Activated T-helper 1 cell treated with anti-CD3 and anti-CD28 coated beads, Interleukin-2, amount 50 U/mL, for 16 hours (primary cell): ENCODE data around the gene TEDC1.

Source experiments
- DNase-seq, 2 donors: peaks; one replicate each; pipeline ENCODE4 v3.0.0-alpha.2; 2020; ENCODE audit warnings: low read depth in 1 of 2, low spot score in 1 of 2

Gene TEDC1

GRCh38 chr14:105484069-105484996, 6.7 kb upstream of the TEDC1 start:
- DNase-seq: no peak

GRCh38 chr14:105484997-105485393, 6.1 kb upstream of the TEDC1 start:
- DNase-seq: no peak

GRCh38 chr14:105485739-105486162, 5.3 kb upstream of the TEDC1 start:
- DNase-seq: no peak

GRCh38 chr14:105486163-105486973, 4.7 kb upstream of the TEDC1 start, which contains the start of gene CRIP1:
Gene CRIP1 (plus strand): TSS chr14:105486886. CDS start chr14:105487260, 374 bp downstream.
- DNase-seq: no peak

- peak in 1 of 2 donors; percentile 37 for DNase-seq
Observed at GRCh38 chr14:105486974-105487448, 4.0 kb upstream of the TEDC1 start.

- DNase-seq: peak; percentile 49 to 55
Observed at GRCh38 chr14:105487449-105487985, 3.5 kb upstream of the TEDC1 start.

GRCh38 chr14:105487986-105488777, 2.9 kb upstream of the TEDC1 start:
- no peak for DNase-seq

GRCh38 chr14:105488781-105489541, 2.1 kb upstream of the TEDC1 start:
- no peak for DNase-seq

- peak; percentile 69 to 79 for DNase-seq
Observed at GRCh38 chr14:105489542-105490266, 1.3 kb upstream of the TEDC1 start.

GRCh38 chr14:105490267-105490571, 827 bp upstream of the TEDC1 start:
- no peak for DNase-seq

- peak; percentile 62 to 78 for DNase-seq
Observed at GRCh38 chr14:105491366-105491973, 424 bp downstream of the TEDC1 start.

GRCh38 chr14:105492031-105492970, 1.3 kb downstream of the TEDC1 start:
- no peak for DNase-seq

GRCh38 chr14:105492971-105493871, 2.2 kb downstream of the TEDC1 start:
- DNase-seq: no peak

- no peak for DNase-seq
Observed at GRCh38 chr14:105493921-105494605, 3.0 kb downstream of the TEDC1 start.

GRCh38 chr14:105494606-105494929, 3.5 kb downstream of the TEDC1 start:
- DNase-seq: no peak
